Heart right ventricle (tissue), 16 donors: ENCODE results near the gene DKK3. TPM values are rescaled to one million over a fixed set of nuclear protein-coding genes. Genes with fewer than 3 reads are reported as not detected.

Experiments used
- ATAC-seq, 8 donors: fragments of 200-7000 bp; cut with Tn5 transposase; one replicate each; pipeline ENCODE4 v1.9.1; 2020; ENCODE audit warnings: mild to moderate bottlenecking in 8 of 8, moderate library complexity in 8 of 8, moderate number of reproducible peaks in 1 of 8
- DNase-seq, 2 donors: peaks; one replicate each; pipeline ENCODE4 v3.0.0-alpha.2; 2020
- H3K27ac ChIP-seq, 10 donors: fragments of 200-600 bp; sonication (generic) in 2 of 10; one replicate each; pipeline versions ENCODE4 v1.5.0 to v1.8.0; 2020 to 2022; ENCODE audit warnings: mild to moderate bottlenecking in 3 of 10
- H3K27me3 ChIP-seq, 7 donors: fragments of 200-600 bp; one replicate each; pipeline ENCODE4 v1.8.0; 2021 to 2022; ENCODE audit warnings: mild to moderate bottlenecking in 2 of 7
- H3K36me3 ChIP-seq, 9 donors: fragments of 200-600 bp; sonication (generic) in 1 of 9; one replicate each; pipeline versions ENCODE4 v1.5.0 to v1.8.0; 2020 to 2022; ENCODE audit warnings: mild to moderate bottlenecking in 2 of 9
- H3K4me1 ChIP-seq, 9 donors: fragments of 200-600 bp; sonication (generic) in 1 of 9; one replicate each; pipeline versions ENCODE4 v1.5.0 to v1.8.0; 2020 to 2022; ENCODE audit warnings: mild to moderate bottlenecking in 4 of 9
- H3K4me3 ChIP-seq, 10 donors: fragments of 200-600 bp; sonication (generic) in 2 of 10; one replicate each; pipeline versions ENCODE4 v1.5.0 to v1.8.0; 2020 to 2022; ENCODE audit warnings: mild to moderate bottlenecking in 7 of 10, moderate library complexity in 2 of 10
- H3K9me3 ChIP-seq, 11 donors: fragments of 200-600 bp in 10 of 11; sonication (generic) in 2 of 11; one replicate each; pipeline versions ENCODE4 v1.5.0 to v1.8.0; 2013 to 2022; ENCODE audit warnings: mild to moderate bottlenecking in 2 of 11, control low read depth in 1 of 11, moderate library complexity in 1 of 11
- WGBS, 2 donors: extraction: QIAGEN DNeasy Blood & Tissue Kit; methylation state at CpG; one replicate each; pipeline ENCODE4 v1.1.7; 2013; ENCODE audit warnings: inconsistent platforms in 1 of 2; 5-methylcytosine and 5-hydroxymethylcytosine counted together
- intact Hi-C, 10 donors: fragments of 100-400 bp; cut with DNase I; formaldehyde crosslinking; loops; one replicate each; pipeline versions ENCODE4 v1.11.1 to v1.14.2; 2022
- polyA plus RNA-seq, 2 donors: library from polyadenylated mRNA; stranded (reverse); fragments of 200-250 nt; gene quantifications; one replicate each; pipeline ENCODE4 v1.2.3, GENCODE V29; 2013
- total RNA-seq, 10 donors: library from RNA; stranded (reverse); fragmentation: NEBNext Ultra II Directional in 3 of 10; extraction: Animal tissue kit (Norgen Biotek cat#: 25700) in 3 of 10; gene quantifications; one replicate each; pipeline versions ENCODE4 v1.2.1 to v1.2.4, GENCODE V29; 2021 to 2023
- TF ChIP-seq, protein P1 (sequence below), 9 donors: fragments of 200-600 bp; sonication (generic) in 2 of 9; IDR thresholded peaks; one replicate each; pipeline versions ENCODE4 v1.5.0 to v1.8.0; 2021 to 2022; ENCODE audit warnings: antibody characterized with exemption in 9 of 9, mild to moderate bottlenecking in 5 of 9, moderate library complexity in 1 of 9
- donor health status: Arrhythmogenic right ventricular cardiomyopathy.
- donor health status: ischemic (EF 13 %, LVEDD 7.1; RV severe dilation, severe dysfunction).
- donor health status: healthy with polysubstance abuse.
- donor health status: DM: no; HTN: yes; CAD: no.
- donor health status: DM: no; HTN: no; CAD: no.
- donor health status: ischemic (EF 25% LVEDD 6.9; RV normal size, moderate dysfunction).
- donor health status: ischemic (EF 25% LVEDD 5.7; RV mildly dilated, moderate dysfunction).
- donor health status: healthy.
- donor health status: DM: yes; HTN: yes; CAD: no.
- donor health status: Ischemic cardiomyopathy.
- donor health status: ischemic (EF 35%, LVEDD 5.7; RV mildly dilated, moderate dysfunction).
- donor health status: nonischemic (EF 11% LVEDD 7.7; RV severe dilation, severe dysfunction).
- donor health status: DM: yes; HTN: yes; CAD: no.
- donor health status: PGD.
- donor health status: ischemic (EF 29% LVEDD 5.4; RV normal size, mild dysfunction).
- donor health status: nonischemic (EF 23%, LVEDD 6.1; RV moderate dilation, normal function).

DKK3 gene
- total and polyA plus RNA-seq, 12 donors: 113 to 1,034 (median 601) TPM

DNA sequence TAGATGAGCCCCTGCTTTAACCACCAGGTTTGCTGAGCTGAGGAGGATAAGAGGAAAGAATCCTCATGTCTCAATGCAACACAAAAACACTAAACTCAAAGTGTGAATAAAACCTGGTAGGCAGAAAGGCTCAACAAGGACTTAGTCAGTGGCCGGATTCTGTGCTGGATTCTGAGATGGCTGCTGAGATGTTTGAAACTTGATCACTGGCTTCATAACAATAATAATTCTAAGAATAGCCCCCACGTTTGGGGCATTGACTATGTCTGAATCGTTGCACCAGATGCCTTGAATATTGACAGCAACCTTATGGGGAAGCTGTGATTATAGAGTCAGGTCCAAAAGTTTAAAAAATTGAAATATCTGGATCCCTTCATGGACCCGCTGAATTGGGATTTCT lies 4.6 kb downstream of the DKK3 start:
- H3K4me1 ChIP-seq: peaks cover 6 to 54% (median 40%) of the 10 kb centered on the region in 9 donors
- H3K27ac ChIP-seq: peak overlapping the region in 2 of 10 donors; percentile 12 to 58
- no peaks in the 10 kb centered on the region for H3K9me3 ChIP-seq
- TF ChIP-seq, protein P1, sequence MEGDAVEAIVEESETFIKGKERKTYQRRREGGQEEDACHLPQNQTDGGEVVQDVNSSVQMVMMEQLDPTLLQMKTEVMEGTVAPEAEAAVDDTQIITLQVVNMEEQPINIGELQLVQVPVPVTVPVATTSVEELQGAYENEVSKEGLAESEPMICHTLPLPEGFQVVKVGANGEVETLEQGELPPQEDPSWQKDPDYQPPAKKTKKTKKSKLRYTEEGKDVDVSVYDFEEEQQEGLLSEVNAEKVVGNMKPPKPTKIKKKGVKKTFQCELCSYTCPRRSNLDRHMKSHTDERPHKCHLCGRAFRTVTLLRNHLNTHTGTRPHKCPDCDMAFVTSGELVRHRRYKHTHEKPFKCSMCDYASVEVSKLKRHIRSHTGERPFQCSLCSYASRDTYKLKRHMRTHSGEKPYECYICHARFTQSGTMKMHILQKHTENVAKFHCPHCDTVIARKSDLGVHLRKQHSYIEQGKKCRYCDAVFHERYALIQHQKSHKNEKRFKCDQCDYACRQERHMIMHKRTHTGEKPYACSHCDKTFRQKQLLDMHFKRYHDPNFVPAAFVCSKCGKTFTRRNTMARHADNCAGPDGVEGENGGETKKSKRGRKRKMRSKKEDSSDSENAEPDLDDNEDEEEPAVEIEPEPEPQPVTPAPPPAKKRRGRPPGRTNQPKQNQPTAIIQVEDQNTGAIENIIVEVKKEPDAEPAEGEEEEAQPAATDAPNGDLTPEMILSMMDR (IDR thresholded peaks at IDR 0.05): no peak
- ATAC-seq (no peak), DNase-seq (no peak)
- intact Hi-C loops: no loop called here
- H3K4me3 ChIP-seq: no peak overlapping the region
- 66 to 69% methylated on average over 4 of the region's 4 CpGs for WGBS, 2 donors
- H3K36me3 ChIP-seq: peaks cover 0 to 37% (median 16%) of the 10 kb centered on the region in 9 donors
- H3K27me3 ChIP-seq: peaks cover 0 to 45% (median 7%) of the 10 kb centered on the region in 7 donors

DNA sequence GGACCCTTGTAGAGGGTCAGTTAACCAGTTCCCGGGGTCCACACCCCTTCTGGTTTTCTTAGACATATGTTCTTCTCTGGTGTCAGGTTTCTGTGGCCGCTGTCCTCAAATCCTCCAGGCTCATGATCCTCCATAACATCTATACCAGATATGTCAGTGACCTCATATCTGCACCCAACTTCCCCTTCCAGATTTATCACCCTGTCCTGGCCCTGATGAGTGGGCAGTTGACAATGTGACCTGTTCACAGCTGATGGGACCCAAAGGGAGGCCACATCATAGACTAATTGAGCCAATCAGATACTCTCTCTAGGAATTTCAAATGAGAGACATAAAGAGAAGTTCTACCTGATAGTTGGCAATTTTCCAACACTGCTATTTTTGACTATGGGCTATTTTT lies 5.1 kb downstream of the DKK3 start:
- intact Hi-C loops: no loop called here
- TF ChIP-seq, protein P1 (IDR thresholded peaks at IDR 0.05): no peak
- WGBS, 2 donors: 92 to 96% methylated on average over 2 of the region's 2 CpGs
- H3K36me3 ChIP-seq: peaks cover 0 to 42% (median 16%) of the 10 kb centered on the region in 9 donors
- DNase-seq (no peak), ATAC-seq (no peak)
- H3K4me3 ChIP-seq: no peak overlapping the region
- peaks cover 0 to 40% (median 7%) of the 10 kb centered on the region in 7 donors for H3K27me3 ChIP-seq
- peaks cover 6 to 54% (median 39%) of the 10 kb centered on the region in 9 donors for H3K4me1 ChIP-seq
- no peaks in the 10 kb centered on the region for H3K9me3 ChIP-seq
- peak overlapping the region in 1 of 10 donors; percentile 11 for H3K27ac ChIP-seq

DNA sequence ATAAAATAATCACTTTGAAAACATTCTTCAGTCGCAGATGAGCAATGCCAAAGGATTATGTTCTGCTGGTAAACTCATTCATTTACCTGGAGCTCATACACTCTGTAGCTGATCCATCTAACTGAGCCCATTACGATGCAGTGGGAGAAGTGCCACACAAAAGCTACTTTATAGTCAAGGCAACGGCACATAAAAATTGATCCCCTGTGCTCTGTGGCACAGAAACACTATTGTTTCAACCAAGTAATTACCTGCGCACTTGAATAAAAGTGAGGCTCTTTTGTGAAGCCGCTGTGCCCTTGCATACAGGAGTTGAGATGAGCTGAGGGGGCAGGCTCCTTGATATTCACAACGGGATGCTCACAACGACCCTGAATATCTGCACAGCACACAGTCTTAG lies 7.2 kb downstream of the DKK3 start:
- TF ChIP-seq, protein P1 (IDR thresholded peaks at IDR 0.05): no peak
- peaks cover 0 to 64% (median 19%) of the 10 kb centered on the region in 9 donors for H3K36me3 ChIP-seq
- no peaks in the 10 kb centered on the region for H3K9me3 ChIP-seq
- no peak for DNase-seq
- peaks cover 0 to 18% (median 0%) of the 10 kb centered on the region in 7 donors for H3K27me3 ChIP-seq
- peaks cover 0 to 33% (median 25%) of the 10 kb centered on the region in 9 donors for H3K4me1 ChIP-seq
- 87 to 93% methylated on average over 7 of the region's 7 CpGs for WGBS, 2 donors
- no peak for ATAC-seq
- H3K27ac ChIP-seq: no peak overlapping the region
- intact Hi-C loops: no loop called here
- no peak overlapping the region for H3K4me3 ChIP-seq

DNA sequence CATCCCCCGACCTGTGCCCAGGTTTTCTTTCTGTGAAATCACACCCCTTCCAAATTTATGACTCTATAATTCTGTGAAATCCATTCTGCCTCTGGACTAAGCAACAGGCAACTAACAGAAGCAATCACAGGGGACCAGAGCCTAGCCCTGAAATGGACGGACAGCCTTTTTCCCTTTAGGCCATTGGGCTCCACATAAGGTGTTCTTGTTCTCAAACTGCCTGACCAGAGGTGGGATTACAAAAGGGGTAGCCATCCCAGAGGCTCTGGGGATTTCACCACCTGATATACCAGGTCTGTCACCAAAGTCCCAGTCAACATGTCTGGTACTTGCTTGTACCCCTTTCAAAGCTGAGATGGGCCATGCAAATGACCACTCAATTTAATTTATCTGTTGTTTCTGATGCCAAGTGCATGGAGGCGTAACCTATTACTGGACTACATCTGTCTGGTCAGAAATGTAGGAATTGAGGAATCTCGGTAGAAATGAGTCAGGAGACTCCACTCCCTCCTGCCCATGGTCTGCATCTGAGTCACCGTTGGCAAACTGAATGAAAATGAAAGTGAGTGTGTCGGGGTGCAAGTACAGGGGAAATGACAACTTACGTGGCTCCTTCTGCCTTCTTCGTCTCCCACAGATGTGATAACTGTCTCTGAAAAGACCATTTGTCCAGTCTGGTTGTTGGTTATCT lies 10.2 kb downstream of the DKK3 start:
- peaks cover 0 to 86% (median 19%) of the 10 kb centered on the region in 9 donors for H3K36me3 ChIP-seq
- H3K27ac ChIP-seq: no peak overlapping the region
- intact Hi-C loops: no loop called here
- WGBS, 2 donors: 73 to 78% methylated on average over 8 of the region's 8 CpGs
- peaks cover 0 to 18% (median 12%) of the 10 kb centered on the region in 9 donors for H3K4me1 ChIP-seq
- DNase-seq (no peak), ATAC-seq (no peak)
- H3K27me3 ChIP-seq: peaks cover 0 to 5% (median 0%) of the 10 kb centered on the region in 7 donors
- H3K9me3 ChIP-seq: no peaks in the 10 kb centered on the region
- TF ChIP-seq, protein P1 (IDR thresholded peaks at IDR 0.05): no peak
- no peak overlapping the region for H3K4me3 ChIP-seq
